Activated CD4-positive, alpha-beta T cell treated with anti-CD3 and anti-CD28 coated beads, Interleukin-2, amount 50 U/mL, for 16 hours (primary cell): ENCODE results near the gene ODAD2.

Experiments used
- DNase-seq: peaks from one replicate; pipeline ENCODE4 v3.0.0-alpha.2; 2020

Gene ODAD2

GRCh38 chr10:27833792-27834191, 165.1 kb downstream of the ODAD2 start:
- DNase-seq = no peak

DNA sequence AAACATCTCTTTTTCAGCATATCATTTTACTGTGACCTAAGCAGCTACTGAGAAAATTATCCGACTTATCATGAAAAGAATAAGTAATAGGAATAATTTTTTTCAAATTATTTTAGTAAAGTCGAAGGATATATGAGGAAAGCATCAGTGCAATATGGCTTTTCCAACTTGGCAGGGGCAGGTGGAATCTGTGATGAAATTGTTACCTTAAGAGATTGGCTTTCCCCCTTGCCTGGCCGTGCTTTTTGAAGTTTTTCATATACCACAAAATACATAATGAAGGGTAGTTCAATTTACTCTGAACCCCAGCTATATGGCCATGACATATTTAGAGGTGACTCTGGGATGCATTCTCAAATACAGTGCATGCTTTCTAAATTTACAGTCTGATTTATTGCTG, 166.1 kb downstream of the ODAD2 start:
- DNase-seq = no peak

DNA sequence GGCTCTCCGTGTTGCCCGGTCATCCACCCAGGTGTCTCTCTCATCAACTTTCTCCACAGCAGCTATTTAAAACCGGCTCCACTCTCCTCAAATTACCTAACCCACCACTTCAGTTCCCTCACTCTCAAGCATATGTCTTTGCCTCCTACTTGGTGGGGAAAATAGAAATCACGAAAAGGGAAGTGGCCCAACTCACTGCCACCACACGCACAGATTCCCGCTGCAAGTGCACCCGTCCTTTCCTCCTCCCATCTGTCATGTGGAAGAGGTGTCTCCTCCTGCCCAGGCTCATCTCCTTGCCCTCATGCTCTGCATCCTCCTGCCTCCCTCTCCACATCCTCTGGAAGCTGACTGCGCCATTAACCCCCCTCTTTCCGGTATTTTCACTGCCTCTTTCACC, 172.5 kb downstream of the ODAD2 start:
- DNase-seq = no peak

- DNase-seq = no peak
Measured at GRCh38 chr10:27822301-27822700, 176.6 kb downstream of the ODAD2 start.

DNA sequence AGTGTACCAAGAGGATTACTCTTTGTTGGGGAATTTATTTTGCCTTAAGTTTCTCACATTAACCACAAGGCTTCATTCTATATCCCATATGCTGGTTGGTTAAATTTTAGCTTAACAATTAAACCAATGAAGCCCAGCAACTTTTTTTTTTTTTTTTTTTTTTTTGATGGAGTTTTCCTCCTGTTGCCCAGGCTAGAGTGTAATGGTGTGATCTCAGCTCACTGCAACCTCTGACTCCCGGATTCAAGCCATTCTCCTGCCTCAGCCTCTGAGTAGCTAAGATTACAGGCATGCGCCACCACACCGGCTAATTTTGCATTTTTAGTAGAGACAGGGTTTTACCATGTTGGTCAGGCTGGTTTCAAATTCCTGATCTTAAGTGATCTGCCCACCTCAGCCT, 178.2 kb downstream of the ODAD2 start:
- DNase-seq = no peak

DNA sequence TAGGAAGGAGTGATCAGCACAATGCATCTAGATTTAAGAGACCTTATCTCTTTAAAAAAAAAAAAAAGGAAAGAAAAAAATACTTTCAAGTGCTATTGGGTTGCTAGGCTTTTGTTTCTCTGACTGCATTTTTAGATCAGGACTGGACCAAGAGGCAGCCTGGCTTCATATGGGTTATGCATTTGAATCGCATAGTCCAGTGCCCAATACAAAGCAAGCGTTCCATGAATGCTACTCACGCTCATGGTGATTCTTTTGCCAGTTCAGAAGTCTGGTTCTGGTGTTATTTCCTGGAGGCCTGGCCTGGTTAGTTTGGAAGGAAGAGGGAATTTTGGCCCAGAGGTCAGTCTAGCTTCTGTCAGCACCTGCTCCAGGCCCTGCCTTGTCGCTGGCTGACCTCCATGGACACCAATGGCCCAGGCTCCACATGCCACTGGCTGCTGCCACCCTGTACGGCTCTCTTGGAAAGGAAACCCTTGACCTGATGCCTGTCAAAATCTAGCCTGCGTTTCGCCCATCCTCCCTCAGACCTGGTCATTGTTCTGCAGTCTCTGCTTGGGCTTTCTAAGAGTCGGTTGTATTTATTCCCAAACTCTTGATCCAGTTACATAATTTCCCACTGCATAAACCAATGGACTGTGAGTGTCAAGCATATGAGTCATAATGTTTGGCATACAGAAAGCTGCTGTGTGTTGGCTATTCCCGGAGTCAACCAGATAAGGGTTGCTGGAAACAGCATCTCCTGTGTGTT, 178.9 kb downstream of the ODAD2 start:
- no peak for DNase-seq

GRCh38 chr10:27816320-27816719, 182.6 kb downstream of the ODAD2 start:
- DNase-seq = no peak

DNA sequence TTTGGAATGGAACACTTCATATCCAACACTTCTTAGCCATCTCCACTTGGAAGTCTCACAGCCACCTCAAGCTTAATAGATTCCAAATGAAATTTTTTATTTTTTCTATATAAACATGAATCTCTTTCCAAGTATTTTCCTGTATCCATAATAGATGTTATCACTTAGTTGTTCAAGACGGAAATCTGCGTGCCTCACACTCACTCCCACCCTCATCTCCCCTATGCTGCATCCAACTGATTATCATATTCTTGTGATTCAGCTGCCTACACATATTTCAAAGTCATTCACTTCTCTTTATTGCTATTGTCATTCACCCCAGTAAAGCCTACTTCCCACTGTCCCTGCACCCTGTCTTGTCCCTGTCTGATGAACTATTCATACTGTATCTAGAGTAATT, 183.0 kb downstream of the ODAD2 start:
- no peak for DNase-seq

GRCh38 chr10:27815261-27815660, 183.6 kb downstream of the ODAD2 start:
- DNase-seq = no peak

- DNase-seq = no peak
Measured at GRCh38 chr10:27805180-27805579, 193.7 kb downstream of the ODAD2 start.

- DNase-seq = no peak
Measured at GRCh38 chr10:27804136-27804535, 194.7 kb downstream of the ODAD2 start.

DNA sequence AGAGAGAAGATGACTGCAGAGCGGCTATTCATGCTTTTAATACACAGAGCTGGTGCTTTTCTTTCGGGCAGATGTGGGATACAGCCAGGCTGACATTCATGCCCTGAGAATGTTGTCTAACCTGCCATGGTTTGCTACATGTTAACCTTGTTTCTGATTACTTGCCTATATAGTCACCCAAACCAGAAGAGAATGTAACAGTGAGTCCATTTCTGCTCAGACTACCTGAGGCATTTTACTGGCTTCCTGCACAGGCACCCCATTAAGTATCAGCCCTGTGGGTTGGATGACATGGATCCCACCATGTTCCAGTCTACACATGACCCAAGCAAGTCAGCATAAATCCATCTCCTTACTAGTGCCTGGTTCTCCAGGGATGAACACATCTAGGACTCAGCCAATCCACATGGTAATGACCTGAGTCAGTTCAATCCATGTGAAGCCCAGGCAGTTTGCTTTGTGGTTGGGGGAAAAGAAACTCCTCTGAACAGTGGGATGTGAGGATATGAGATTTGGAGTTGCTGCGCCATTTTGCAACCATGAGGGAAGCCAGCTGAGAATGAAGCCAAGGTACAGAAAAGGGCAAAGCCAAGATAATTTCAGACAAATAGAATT, 197.6 kb downstream of the ODAD2 start:
- DNase-seq = no peak

DNA sequence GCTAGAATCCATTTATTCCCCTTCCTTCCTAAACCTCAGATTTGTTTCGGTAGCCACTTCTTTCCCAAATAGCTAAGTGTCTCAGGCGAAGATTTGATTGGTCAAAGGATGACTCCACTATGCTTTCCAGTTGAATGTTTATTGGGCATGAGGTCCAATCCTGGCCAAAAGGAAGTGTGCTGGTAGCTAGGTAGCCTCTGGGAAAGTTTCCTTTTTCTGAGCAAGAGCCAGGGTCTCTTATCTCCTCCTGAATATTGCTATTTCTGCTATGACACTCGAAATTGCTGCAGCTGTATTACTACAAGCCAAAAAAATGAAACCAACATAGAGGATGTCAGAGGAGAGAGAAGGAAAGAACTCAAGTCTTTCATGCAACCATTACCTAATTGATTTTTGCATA, 199.8 kb downstream of the ODAD2 start:
- no peak for DNase-seq

DNA sequence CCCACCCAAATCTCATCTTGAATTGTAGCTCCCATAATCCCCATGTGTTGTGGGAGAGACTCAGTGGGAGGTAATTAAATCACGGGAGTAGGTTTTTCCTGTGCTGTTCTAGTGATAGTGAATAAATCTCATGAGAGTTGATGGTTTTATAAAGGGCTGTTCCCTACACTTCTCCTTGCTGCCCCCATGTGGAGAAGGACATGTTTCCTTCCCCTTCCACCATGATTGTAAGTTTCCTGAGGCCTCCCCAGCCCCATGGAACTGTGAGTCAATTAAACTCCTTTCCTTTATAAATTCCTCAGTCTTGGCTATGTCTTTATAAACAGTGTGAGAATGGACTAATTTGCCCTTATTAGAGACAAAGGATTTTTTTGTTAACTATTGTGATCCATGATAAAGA, 204.7 kb downstream of the ODAD2 start:
- no peak for DNase-seq

- DNase-seq = no peak
Measured at GRCh38 chr10:27792216-27792615, 206.7 kb downstream of the ODAD2 start.

- DNase-seq = no peak
Measured at GRCh38 chr10:27784272-27784671, 214.6 kb downstream of the ODAD2 start.

DNA sequence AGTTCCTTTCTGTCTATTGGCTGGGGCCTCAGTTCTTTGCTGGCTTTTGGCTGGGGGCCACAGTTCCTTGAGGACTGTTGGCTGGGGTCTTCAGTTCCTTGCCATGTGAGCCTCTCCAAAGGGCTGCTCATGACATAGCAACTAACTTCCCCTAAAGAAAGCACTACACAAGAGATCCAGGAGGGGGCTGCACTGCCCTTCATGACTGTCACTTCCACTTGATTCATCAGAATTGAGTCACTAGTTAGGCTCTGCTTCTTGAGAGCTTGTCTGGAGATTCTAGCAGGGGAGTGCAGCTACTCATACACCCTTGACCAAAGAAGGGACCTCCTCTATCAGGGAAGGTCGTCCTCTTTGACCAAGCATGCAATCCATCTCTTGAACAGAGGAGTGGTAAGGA, 215.2 kb downstream of the ODAD2 start:
- DNase-seq = peak; percentile 21

DNA sequence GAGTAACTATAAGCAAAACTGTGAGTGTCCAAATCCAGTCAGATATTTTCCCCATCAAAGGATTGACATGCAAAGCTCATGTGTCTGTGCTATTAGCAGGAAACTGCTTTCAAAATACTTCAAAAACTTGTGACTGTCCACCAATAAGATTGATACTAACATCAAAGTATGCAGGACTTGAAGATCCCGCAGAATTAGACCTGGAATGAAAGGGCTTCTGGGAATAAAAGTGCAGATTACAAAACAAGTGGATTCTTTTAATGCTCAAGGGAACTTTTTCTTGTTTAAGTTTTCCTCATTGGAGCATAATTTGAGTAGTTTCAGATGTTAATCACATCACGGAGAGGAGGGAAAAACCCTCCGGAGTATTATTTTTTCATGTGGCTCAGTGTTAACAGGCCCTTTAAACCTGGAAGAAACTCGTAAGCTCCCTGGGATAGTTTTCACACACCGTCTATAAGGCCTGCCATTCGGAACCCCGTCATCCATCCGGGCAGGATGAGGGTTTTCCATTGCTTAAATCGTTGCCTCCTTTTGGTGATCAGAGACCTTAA, 219.3 kb downstream of the ODAD2 start:
- DNase-seq = no peak

DNA sequence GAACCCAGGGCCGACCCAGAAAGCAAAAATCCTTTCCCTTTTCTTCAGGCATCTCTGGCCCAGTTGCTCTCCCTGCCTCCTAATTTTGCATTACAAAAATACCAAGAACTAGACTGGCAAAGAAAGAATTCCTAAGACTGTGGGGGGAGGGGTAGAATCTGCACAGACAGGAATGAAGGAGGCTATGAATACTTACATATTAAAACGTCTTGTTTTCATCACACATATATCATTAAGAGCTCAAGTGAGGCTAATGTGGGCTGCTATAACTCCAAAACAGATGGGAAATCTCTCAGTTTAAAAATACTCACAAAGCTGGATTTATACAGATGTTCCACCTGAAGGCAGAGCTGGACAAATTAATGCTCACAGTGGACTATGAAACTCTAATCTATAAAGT, 224.0 kb downstream of the ODAD2 start:
- no peak for DNase-seq

DNA sequence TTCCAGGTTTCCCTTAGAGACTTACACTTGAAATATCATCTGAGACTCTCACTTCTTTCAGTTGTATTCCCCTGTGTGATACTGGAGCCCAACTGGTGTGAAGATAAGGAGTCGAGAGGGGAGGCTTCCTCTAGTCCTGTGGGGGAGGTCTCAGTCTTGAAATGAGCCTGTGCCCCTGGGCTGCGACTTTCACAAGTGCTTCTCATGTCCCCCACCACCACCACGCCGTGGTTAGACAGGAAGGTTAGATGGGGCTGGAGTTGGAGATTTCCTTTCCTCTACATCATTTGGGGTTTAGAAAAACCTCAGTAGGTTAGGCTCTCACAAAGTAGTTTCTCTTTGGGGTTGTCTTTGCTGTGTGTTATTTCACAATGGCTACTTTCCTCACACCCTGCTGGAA, 227.6 kb downstream of the ODAD2 start:
- DNase-seq = peak; percentile 15

GRCh38 chr10:27770181-27770580, 228.7 kb downstream of the ODAD2 start:
- DNase-seq = no peak
